ENCODE measurements around the gene SAMM50. TPM values are rescaled to one million over a fixed set of nuclear protein-coding genes. Genes with fewer than 3 reads are reported as not detected.

Gene SAMM50
- polyA plus RNA-seq, 3 donors: 17.0 to 70.0 (median 62.5) TPM

DNA sequence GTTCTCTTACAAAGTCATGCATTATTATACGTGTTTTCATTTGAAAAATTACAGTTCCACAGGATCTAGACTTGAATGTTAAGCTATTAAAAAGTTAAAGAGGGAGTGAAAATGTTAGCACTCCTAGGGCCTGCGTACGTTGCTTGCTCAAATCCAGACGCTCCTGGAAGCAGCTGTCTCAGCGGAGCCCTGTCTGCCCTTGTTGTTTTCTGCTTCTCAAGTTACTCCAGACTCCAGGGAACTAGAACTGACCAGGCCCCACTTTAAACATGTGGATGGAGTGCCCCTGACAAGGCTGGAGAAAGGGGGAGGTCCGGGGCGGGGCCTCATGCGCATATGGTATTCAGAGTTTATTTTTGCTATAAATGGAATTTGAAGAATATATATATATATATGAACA is 78.5 kb downstream of the SAMM50 start:
- Mint-ChIP-seq H3K27ac (peak overlapping the region in 1 of 7 donors; percentile 6), H3K4me3 (no peak overlapping the region), H3K27me3 (ENCODE audit: low read depth in 3 of 3) (peaks cover 0 to 2% (median 0%) of the 10 kb centered on the region in 3 donors), H3K36me3 (peaks cover 15% of the 10 kb centered on the region in 2 donors), H3K9me3 (no peaks in the 10 kb centered on the region), H3K4me1 (peaks cover 14% of the 10 kb centered on the region)
- H4K20me1 ChIP-seq (ENCODE audit: insufficient read depth, low read length): no peaks in the 10 kb centered on the region
- 100% methylated on average over 1 of the region's 8 CpGs for WGBS (ENCODE audit: insufficient coverage)
- H3K4me2 ChIP-seq (replicated peaks; ENCODE audit: extremely low read depth, low read length, poor library complexity, severe bottlenecking): no peak overlapping the region
- no peak overlapping the region for H3K27ac ChIP-seq (ENCODE audit: low read depth in 1 of 2, low read length in 2 of 2)
- H3K4me3 ChIP-seq (replicated peaks in 1 of 3; ENCODE audit: low read depth in 2 of 3, low read length in 3 of 3): no peak overlapping the region
- no peak overlapping the region for H3K9ac ChIP-seq (ENCODE audit: insufficient read depth, low read length, poor library complexity, severe bottlenecking)
- H2AFZ ChIP-seq (ENCODE audit: insufficient read depth, low read depth, low read length, poor library complexity, severe bottlenecking): no peak overlapping the region
- H3K27me3 ChIP-seq (ENCODE audit: control insufficient read depth in 2 of 2, insufficient read depth in 2 of 2, low read length in 2 of 2): no peaks in the 10 kb centered on the region
- DNase-seq: no peak
- no peaks in the 10 kb centered on the region for H3K9me3 ChIP-seq (replicated peaks in 1 of 2; ENCODE audit: control insufficient read depth in 1 of 2, insufficient read depth in 1 of 2, low read length in 2 of 2)
- TF ChIP-seq, protein P1, sequence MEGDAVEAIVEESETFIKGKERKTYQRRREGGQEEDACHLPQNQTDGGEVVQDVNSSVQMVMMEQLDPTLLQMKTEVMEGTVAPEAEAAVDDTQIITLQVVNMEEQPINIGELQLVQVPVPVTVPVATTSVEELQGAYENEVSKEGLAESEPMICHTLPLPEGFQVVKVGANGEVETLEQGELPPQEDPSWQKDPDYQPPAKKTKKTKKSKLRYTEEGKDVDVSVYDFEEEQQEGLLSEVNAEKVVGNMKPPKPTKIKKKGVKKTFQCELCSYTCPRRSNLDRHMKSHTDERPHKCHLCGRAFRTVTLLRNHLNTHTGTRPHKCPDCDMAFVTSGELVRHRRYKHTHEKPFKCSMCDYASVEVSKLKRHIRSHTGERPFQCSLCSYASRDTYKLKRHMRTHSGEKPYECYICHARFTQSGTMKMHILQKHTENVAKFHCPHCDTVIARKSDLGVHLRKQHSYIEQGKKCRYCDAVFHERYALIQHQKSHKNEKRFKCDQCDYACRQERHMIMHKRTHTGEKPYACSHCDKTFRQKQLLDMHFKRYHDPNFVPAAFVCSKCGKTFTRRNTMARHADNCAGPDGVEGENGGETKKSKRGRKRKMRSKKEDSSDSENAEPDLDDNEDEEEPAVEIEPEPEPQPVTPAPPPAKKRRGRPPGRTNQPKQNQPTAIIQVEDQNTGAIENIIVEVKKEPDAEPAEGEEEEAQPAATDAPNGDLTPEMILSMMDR (IDR thresholded peaks at IDR 0.05): no peak
- peaks cover 16 to 17% of the 10 kb centered on the region in 2 donors for H3K4me1 ChIP-seq (ENCODE audit: control insufficient read depth in 1 of 2, insufficient read depth in 2 of 2, low read length in 2 of 2)
- no peaks in the 10 kb centered on the region for H3K36me3 ChIP-seq (replicated peaks in 1 of 2; ENCODE audit: control insufficient read depth in 1 of 2, insufficient read depth in 2 of 2, low read length in 2 of 2)
- H3K79me2 ChIP-seq (ENCODE audit: insufficient read depth, low read length): peaks cover 85% of the 10 kb centered on the region
- intact Hi-C loops (cut with micrococcal nuclease): no loop called here

DNA sequence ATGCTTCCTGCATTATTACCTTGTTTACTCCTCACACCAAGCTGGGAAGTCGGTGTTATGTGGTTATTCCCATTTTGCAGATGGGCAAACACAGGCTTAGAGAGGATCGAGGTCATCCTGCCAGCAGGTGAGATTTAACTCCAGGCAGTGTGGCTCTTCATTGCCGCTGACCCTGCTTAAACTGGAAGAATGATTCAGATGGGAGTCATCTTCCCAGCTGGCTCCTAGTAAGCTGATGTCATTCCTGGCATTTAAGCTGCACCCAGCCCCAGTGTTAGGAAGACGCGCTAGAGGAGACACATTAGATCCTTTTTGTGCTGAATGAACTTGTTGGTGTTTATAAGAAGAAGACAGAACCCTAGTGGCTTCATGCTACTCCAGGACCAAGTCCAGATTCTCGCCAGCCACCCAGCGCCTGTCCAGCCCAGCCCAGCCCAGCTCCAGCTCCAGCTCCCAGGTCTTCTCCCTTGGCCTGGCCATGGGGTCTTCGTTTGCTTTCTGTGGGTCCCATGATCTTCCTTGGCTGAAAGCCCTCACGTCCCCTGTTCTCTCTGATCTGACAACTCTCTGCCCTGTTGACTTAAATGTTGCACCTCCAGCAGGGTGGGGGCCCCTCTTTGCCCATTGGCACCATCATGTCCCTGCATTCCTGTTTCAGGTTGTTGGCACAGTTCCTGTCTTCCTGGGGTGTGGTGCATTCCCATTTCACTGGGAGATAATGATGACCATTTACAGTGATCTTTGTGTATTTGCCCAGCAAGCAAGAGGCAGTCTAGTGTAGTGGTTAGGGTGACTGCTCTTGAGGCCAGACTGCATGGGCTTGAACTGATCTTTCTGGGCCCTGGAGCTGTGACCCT is 82.5 kb downstream of the SAMM50 start:
- WGBS (ENCODE audit: insufficient coverage): 90% methylated on average over 8 of the region's 9 CpGs
- intact Hi-C loops (cut with micrococcal nuclease): no loop called here
- Mint-ChIP-seq H3K27me3 (ENCODE audit: low read depth in 3 of 3) (peaks cover 0 to 4% (median 0%) of the 10 kb centered on the region in 3 donors), H3K4me1 (no peaks in the 10 kb centered on the region), H3K27ac (peak overlapping the region in 1 of 7 donors; percentile 10), H3K36me3 (peaks cover 13 to 21% of the 10 kb centered on the region in 2 donors), H3K9me3 (peaks cover 0 to 2% (median 0%) of the 10 kb centered on the region in 7 donors), H3K4me3 (no peak overlapping the region)
- Histone ChIP-seq H3K9ac (ENCODE audit: insufficient read depth, low read length, poor library complexity, severe bottlenecking) (no peak overlapping the region), H3K79me2 (ENCODE audit: insufficient read depth, low read length) (peaks cover 63% of the 10 kb centered on the region), H3K4me1 (ENCODE audit: control insufficient read depth in 1 of 2, insufficient read depth in 2 of 2, low read length in 2 of 2) (no peaks in the 10 kb centered on the region), H3K4me2 (replicated peaks; ENCODE audit: extremely low read depth, low read length, poor library complexity, severe bottlenecking) (no peak overlapping the region), H3K36me3 (replicated peaks in 1 of 2; ENCODE audit: control insufficient read depth in 1 of 2, insufficient read depth in 2 of 2, low read length in 2 of 2) (no peaks in the 10 kb centered on the region), H2AFZ (ENCODE audit: insufficient read depth, low read depth, low read length, poor library complexity, severe bottlenecking) (no peak overlapping the region), H4K20me1 (ENCODE audit: insufficient read depth, low read length) (no peaks in the 10 kb centered on the region), H3K9me3 (replicated peaks in 1 of 2; ENCODE audit: control insufficient read depth in 1 of 2, insufficient read depth in 1 of 2, low read length in 2 of 2) (no peaks in the 10 kb centered on the region), H3K4me3 (replicated peaks in 1 of 3; ENCODE audit: low read depth in 2 of 3, low read length in 3 of 3) (no peak overlapping the region), H3K27me3 (ENCODE audit: control insufficient read depth in 2 of 2, insufficient read depth in 2 of 2, low read length in 2 of 2) (no peaks in the 10 kb centered on the region), H3K27ac (ENCODE audit: low read depth in 1 of 2, low read length in 2 of 2) (no peak overlapping the region)
- no peak for DNase-seq
- TF ChIP-seq, protein P1 (IDR thresholded peaks at IDR 0.05): no peak
